ENCODE results near the gene CLHC1.

GRCh38 chr2:55140316-55141219 lies 91.5 kb downstream of the CLHC1 start:
- TF ChIP-seq CTCF (IDR thresholded peaks at IDR 0.05; ENCODE audit: low read length) (no peak), EZH2 (IDR thresholded peaks at IDR 0.05; ENCODE audit: borderline replicate concordance, low read length) (no peak)

Data from OCI-LY1 (cell line).